Occipital lobe (tissue), 2 donors: ENCODE measurements around the gene HSPA14. TPM values are rescaled to one million over a fixed set of nuclear protein-coding genes. Genes with fewer than 3 reads are reported as not detected.
"Not testable (repeated sequence)": the region's sequence is repeated elsewhere in the genome, so short reads cannot be mapped to it uniquely, and the experiment has no call there.

ENCODE experiments used
- DNase-seq: peaks from one replicate; lab custom pipeline; 2025; lab: John Stamatoyannopoulos, UW
- total RNA-seq: library from RNA; depleted of rRNA; stranded (reverse); fragments of >200 nt; gene quantifications from one replicate; pipeline ENCODE4 v1.2.3, GENCODE V29; 2014

HSPA14 gene, protein sequence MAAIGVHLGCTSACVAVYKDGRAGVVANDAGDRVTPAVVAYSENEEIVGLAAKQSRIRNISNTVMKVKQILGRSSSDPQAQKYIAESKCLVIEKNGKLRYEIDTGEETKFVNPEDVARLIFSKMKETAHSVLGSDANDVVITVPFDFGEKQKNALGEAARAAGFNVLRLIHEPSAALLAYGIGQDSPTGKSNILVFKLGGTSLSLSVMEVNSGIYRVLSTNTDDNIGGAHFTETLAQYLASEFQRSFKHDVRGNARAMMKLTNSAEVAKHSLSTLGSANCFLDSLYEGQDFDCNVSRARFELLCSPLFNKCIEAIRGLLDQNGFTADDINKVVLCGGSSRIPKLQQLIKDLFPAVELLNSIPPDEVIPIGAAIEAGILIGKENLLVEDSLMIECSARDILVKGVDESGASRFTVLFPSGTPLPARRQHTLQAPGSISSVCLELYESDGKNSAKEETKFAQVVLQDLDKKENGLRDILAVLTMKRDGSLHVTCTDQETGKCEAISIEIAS
- total RNA-seq, result 14.8 TPM

DNA sequence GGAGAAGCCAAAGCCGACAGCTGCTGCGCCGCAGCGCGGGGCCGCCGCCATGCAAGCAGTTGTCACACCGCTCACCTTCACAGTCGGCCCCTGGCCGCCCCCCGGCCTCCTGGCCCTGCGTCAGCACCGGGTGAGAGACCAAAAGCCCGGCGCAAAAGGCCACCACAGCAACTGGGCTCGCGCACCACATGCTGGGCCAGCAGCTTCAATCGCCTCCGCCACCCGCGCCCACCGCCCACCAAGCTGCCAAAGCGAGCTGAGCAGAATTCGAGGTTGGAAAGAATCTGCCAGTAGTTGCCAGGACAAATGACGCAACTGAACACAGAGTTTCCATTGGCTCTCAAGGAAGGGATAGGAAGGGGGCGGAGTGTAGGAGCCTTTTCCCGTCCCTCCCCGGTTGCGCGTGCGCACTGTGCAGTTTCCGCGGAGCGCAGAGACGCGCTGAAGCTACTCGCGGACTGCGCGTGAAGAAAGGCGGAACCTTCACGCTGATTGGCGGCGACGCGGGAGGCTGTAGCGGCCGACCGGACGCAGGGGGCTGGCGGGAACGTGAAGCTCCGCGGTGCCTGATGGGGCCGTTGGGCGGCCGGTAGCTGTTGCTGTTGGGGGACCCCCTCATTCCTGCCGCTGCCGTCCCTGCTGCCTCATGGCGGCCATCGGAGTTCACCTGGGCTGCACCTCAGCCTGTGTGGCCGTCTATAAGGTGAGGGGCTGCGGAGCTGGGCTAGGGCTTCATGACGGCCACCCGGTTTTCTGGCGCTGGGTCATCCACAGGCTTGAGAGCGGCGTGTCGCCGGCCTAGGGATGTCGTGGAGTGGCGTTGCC is at the start of gene HSPA14, which contains the start of the genes CDNF and MSANTD7:
Gene HSPA14 (plus strand): TSS at position 550 of the 825 bp plus-strand sequence. CDS start 97 bp downstream, at position 647.
Gene CDNF (minus strand): TSS at position 281 of the 825 bp plus-strand sequence. CDS start 91 bp downstream, at position 190.
Gene MSANTD7 (plus strand): TSS at position 550 of the 825 bp plus-strand sequence. CDS start 3,979 bp downstream, outside the sequence.
- DNase-seq, result peak; percentile 98

DNA sequence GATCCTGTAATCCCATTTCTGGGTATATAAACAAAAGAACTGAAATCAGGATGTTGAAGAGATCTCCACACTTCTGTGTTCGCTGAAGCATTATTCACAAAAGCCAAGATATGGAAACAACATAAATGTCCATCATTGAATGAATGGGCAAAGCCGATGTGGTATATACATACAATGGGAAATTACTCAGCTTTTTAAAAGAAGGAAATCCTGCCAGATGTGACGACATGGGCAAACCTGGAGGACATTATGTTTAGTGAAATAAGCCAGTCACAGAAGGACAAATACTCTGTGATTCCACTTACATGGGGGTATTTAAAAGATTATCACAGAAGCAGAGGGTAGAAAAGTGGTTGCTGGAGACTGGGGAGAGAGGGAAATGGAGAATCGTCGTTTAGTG is 39.5 kb upstream of the HSPA14 start:
- no peak for DNase-seq

DNA sequence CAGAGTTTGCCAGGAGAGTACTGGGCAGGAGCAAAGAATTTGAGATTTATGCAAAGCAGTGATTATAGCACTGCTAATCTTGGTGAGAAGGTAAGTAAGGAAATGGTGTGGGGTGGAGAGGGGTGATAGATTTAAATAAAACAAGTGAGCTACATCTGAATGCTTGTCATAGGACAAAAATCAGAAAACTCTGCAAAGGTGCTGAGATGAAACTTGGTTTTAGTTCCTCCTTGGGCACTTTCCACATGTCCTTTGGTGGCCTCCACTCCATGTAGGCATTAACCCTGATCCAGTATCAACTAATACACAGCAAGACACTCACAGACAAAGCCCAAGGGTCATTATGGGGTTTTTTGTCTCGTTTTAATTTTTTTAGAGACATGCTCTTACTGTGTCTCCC is 37.7 kb upstream of the HSPA14 start:
- no peak for DNase-seq

DNA sequence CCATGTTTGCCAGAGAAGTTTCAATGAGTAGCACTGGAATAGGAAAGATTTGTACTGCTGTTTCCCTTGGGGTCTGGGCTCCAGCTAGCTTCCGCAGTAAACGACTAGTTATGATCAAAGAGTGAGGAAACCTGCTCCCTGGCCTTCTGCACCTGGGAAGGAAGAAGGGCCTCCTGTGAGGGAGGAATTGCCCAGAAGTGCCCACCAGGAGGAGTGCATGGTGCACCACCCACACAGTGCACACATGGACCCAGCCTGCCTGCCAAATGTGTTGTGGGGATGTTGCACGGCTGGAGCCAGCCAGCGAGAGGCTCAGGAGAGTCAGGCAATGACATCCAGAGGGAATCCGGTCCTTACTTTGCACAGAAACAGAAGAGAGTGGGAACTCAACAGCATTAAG is 36.4 kb upstream of the HSPA14 start:
- no peak for DNase-seq

DNA sequence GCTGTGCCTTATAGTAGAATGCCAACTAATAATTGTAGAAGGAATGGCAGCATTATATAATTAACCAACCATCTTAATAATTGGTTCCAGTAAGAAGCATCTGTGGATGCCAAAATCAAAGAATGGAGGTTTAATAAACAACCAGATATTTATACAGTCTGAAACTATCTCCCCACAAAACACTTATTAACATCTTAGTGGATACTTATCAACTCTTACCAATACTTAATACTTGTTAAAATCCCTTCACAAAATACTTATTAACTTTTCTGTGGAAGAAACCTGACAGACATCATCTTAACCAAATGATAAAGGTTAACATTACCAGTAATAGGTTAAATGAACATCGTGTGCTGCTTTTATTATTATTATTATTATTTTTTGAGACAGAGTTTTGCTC is 34.3 kb upstream of the HSPA14 start:
- no peak for DNase-seq

DNA sequence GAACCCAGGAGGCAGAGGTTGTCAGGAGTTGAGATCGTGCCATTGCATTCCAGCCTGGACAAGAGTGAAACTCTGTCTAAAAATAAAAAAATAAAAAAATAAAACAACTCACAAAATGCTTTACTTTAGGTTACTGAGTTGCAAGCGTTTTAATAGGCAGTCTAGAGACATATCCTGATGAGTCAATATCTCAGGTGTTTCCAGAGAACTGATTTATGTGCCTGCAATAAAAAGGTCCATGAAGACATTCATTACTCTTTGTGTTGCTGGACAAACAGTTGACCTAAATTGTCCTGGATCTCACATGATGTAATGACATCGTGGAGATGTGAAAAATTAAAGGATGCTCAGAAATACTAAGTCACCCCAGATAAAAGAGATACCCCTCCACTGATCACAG is 31.8 kb upstream of the HSPA14 start:
- DNase-seq, result no peak

DNA sequence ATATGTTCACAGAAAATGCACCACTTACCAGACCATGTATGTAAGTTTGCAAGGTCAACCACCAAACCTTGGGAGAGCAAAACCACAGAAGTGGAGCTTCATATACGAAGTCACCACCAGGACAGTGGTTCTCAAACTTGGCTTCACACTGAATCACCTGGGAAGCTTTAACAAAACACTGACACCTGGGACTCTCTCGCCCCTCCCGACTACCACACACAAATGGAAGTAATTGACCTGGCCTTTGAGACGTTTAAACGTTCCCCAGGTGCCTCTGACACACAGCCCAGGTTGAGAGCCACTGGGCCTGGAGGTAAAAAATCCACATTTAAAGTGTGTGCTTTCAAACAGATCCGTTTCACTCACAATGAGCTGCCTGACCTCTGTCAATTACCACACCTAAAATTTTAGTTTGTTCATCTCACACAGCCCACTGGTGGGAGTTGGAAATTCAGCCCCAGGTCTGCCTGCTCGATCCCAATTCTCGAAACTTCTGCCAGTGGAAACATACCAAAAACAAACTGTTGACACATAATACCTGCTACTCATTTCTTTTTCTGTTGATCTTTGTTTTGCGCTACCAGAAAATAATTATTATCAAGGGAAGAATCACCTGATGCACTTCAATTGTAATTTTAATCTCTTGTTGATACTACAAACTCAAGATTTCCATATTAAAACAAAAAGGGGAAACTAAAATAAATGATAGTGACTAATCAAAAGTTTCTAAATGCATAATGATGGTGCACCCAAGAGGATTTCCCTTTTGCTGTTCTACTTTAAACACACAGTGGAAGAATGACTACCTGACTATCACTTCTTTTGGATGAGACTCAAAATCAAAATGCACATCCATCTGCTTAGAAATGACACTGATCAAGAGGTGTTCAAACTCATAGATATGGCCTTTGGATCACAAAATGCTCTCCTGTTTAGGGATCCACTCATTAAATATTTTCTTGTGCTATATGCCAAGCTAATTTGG is 26.8 kb upstream of the HSPA14 start:
- no peak for DNase-seq

DNA sequence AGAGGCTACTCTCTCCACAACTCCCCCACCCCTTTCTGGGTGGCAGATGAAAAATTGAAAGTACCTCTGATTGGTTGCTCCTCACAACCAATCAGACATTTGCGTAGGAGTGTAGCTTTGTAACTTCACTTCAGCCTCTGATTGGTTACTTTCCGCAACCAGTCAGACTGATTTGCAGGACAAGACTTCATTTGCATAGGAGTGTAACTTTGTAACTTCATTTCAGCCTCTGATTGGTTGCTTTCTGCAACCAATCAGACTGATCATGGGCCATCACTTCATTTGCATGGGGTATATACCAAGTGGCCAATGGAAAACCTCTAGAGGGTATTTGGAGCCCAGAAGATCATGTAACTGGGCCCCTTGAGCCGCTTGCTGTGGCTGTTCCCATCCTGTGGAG is 25.8 kb upstream of the HSPA14 start:
- no peak for DNase-seq

DNA sequence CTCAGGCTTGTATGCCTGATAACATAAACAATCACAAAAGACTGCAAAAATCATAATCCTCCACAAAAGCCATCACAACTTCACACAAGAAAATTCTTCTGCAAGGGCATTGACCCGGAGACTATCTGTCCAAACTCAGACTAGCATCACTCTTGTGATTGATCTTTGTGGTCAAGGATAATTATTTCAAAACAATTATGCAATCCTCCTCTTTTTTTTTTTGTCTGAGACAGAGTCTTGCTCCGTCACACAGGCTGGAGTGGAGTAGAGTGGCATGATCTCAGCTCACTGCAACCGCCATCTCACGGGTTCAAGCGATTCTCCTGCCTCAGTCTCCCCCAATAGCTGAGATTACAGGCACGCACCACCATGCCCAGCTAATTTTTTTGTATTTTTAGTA is 22.4 kb upstream of the HSPA14 start:
- DNase-seq, result no peak

DNA sequence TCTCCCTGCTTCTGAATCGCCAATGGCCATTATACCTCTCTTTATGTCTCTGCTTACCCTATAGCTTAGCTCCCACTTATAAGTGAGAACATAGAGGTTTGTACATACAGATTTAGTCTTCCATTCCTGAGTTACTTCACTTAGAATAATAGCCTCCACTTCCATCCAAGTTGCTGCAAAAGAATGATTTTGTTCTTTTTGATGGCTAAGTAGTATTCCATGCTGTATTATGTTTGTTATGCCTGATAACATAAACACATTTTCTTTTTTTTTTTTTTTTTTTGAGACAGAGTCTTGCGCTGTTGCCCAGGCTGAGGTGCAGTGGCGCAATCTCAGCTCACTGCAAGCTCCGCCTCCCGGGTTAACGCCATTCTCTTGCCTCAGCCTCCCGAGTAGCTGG is 21.4 kb upstream of the HSPA14 start:
- DNase-seq, result not testable (repeated sequence)

DNA sequence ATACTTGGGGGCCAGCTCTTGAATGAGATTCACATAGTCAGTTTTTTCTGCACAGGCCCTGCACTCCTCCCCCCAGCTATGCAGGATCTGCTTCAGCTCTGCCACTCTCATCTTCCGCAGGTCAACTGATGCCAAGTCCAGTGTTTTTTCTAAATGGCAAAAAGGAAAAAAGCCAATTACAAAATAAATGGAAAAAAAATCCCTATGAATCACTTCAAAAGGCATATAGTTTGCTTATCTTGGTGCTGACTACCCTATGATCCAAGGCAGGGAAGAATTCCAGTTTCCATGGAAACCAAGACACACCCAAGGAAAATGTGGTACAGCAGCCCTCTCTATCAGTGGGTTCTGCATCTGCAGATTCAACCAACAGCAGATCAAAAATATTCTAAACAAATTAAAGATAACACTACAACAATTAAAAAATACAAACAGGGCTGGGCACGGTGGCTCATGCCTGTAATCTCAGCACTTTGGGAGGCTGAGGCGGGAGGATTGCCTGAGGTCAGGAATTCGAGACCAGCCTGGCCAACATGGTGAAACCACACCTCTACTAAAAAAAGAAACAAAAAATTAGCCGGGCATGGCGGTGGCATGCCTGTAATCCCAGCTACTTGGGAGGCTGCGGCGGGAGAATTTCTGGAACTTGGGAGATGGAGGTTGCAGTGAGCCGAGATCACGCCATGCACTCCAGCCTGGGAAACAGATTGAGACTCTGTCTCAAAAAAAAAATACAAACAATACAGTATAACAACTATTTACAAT is 17.9 kb upstream of the HSPA14 start:
- no peak for DNase-seq

DNA sequence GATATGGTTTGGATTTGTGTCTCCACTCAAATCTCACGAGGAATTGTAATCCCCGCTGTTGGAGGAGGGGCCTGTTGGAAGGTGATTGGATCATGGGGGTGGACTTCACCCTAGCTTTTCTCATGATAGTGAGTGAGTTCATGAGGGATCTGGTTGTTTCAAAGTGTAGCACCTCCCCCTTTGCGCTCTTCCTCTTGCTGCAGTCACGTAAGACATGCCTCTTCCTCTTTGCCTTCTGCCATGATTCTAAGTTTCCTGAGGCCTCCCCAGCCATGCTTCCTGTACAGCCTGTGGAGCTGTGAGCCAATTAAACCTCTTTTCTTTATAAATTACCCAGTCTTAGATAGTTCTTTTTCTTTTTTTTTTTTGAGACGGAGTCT is 17.3 kb upstream of the HSPA14 start:
- DNase-seq, result no peak

DNA sequence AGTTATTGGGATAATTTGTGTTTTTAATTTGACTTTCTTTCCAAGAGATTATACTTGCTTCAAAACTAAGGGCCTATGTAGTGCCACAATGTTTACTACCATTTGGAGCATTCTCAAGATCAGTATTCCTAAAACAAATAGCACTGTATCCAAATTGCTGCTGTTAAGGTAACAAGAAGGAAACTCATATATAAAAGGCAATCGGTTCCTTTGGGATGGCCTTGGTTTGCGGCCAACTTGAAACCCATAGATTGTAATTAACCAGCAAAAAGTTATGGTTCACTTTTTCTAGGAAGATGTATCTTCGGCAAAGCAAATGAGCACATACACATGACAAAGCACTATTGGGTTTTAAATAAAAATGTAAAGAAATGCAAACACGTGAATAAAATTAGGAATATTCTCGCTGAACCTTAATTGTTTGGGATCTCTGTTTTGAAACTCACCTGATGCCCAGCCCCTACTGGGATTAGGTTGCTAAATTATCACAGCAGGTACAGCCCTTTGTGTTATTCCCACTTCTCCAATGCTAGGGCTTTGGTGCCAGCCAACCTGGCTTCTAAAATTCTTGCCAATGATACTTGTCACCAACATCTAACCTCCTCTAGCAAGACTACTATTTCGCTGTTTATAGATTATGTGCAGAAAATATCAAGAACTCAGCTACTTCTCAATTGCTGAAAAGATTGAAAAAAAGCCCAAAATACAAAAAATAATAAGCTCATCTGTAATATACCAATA is 16.3 kb upstream of the HSPA14 start:
- DNase-seq, result no peak

DNA sequence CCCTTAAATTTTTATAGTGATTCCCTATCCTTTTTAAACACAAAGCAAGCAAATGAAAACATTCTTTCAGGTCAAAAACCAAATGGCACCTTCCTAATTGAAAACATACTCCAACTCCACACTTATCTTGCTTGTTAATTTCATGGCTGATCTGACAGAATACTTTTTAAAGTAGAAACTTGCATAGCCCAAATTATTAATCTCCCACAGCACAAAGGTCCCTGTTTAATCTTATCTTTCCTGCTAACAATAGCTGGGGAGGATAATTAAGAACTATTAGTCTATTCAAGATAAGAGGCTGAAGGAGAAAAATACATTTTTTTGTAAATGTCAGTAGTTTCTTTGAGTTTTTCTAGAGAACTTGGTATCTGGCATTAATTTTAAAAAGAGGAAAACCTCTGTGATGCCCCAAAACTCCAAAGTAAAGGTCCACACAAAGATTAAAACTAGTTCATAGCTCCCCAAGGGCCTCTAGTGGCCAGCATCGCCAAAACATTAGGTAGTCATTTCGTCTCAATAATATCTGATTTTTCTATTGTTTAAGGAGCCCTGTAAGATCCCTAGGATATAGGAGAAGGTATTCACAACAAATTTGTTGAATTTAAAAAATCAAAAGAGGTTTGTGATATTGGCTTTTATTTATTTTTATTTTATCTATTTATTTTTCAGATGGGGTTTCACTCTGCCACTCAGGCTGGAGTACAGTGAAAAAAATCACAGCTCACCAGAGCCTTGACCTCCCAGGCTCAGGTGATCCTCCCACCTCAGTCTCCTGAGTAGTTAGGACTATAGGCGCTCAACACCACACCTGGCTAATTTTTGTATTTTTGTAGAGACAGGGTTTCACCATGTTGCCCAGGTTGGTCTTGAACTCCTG is 15.0 kb upstream of the HSPA14 start:
- no peak for DNase-seq

DNA sequence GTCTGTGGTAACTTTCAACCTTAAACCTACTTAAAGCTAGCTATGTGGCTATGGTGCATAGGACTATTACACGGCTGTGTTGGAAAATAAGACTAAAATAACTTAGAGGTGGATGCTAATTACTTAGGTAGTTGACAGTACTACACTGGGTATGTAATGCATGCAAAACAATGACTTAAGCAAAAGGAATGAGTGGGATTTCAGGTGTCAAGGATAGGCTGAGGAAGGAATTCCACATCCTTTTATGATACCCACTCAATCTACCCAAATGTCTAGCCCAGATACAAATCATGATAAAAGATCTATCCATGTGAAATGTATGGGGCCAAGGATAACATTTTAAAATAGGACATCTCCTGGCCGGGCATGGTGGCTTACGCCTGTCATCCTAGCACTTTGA is 14.1 kb upstream of the HSPA14 start:
- DNase-seq, result no peak

DNA sequence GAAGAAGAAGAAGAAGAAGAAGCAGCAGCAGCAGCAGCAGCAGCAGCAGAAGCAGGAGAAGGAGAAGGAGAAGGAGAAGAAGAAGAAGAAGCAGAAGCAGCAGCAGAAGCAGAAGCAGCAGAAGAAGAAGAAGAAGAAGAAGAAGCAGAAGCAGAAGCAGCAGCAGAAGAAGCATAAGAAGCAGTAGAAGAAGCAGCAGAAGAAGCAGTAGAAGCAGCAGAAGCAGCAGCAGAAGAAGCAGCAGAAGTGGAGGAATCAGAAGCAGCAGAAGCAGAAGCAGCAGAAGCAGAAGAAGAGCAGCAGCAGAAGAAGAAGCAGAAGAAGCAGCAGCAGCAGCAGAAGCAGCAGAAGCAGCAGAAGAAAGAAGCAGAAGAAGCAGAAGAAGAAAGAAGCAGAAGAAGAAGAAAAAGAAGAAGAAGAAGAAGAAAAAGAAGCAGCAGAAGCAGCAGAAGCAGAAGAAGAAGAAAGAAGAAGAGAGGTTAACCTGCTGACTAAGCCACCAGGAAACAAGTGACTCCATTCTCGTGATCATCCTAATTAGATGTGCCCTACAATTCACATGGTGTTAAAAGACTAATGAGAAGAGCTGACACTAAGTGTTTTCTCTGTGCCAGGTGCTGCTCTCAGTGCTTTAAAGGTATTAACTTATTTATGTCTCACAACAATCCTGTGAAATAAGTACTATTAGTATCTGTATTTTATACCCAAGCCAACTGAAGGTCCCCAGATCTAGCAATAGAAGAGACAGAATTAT is 11.9 kb upstream of the HSPA14 start:
- no peak for DNase-seq

DNA sequence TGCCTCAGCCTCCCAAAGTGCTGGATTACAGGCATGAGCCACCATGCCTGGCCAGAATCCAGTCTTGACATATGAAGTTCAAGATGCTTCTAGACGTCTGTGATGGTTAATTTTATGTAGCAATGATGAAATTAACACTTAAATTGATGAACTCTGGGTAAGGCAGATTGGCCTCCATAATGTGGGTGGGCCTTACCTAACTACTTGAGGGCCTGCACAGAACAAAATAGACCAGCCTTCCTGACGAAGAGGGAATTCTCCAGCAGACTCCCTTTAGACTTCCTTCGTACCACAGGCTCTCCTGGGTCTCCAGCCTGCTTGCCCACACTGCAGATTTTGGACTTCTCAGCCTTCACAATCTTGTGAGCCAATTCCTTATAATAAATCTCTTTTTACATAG is 5.0 kb upstream of the HSPA14 start:
- DNase-seq, result no peak

DNA sequence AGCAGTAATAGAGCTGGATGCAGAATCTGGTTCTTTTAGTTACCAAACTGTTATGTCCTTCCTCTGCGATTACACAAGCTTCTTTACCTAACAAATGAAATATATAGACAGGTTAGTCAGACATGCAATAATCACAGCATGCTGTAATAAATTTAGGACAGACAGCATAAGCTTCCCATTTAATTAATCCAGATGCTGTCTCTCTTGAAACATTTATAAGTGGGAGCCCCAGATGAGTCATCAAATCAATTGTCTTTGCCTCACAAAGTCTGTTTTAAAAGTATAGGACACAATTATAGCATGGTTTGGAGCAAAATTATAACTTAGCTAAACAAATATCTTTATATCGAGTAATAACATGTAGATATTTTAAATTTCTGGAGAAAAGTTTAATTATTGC is 1.9 kb upstream of the HSPA14 start:
- no peak for DNase-seq
